ENCODE measurements around the gene PICK1.

- no peak for TF ChIP-seq TAF1 (IDR thresholded peaks at IDR 0.05; ENCODE audit: low read depth, low read length)
- TF ChIP-seq RXRA (IDR thresholded peaks at IDR 0.05; ENCODE audit: insufficient read depth, low read depth, low read length), result no peak
- TF ChIP-seq CHD1 (IDR thresholded peaks at IDR 0.05; ENCODE audit: low read depth, low read length), result no peak
- peak; percentile 93 to 98 (median 98) for TF ChIP-seq CTCF (IDR thresholded peaks at IDR 0.05; ENCODE audit: control extremely low read depth in 1 of 3, insufficient read depth in 1 of 3, low read depth in 1 of 3, low read length in 3 of 3)
- TF ChIP-seq GTF2F1 (IDR thresholded peaks at IDR 0.05; ENCODE audit: borderline replicate concordance, low read depth, low read length), result no peak
- TF ChIP-seq SP1 (IDR thresholded peaks at IDR 0.05; ENCODE audit: low read depth, low read length), result no peak
- no peak for TF ChIP-seq KDM1A (IDR thresholded peaks at IDR 0.05; ENCODE audit: borderline replicate concordance, low read length)
- TF ChIP-seq TEAD4 (IDR thresholded peaks at IDR 0.05; ENCODE audit: low read depth, low read length), result no peak
- no peak for TF ChIP-seq SP2 (IDR thresholded peaks at IDR 0.05; ENCODE audit: low read length)
- TF ChIP-seq POLR2A (IDR thresholded peaks at IDR 0.05; ENCODE audit: control extremely low read depth in 1 of 2, low read depth in 2 of 2, low read length in 2 of 2), result no peak
- no peak for TF ChIP-seq SIN3A (conservative IDR thresholded peaks at IDR 0.05 in 1 of 2, IDR thresholded peaks at IDR 0.05 in 1 of 2; ENCODE audit: low read depth in 1 of 2, low read length in 2 of 2)
- no peak for TF ChIP-seq EZH2 (IDR thresholded peaks at IDR 0.05; ENCODE audit: low read depth, low read length, severe bottlenecking)
Measured at GRCh38 chr22:38114484-38115398, 57.5 kb downstream of the PICK1 start.
